Measurements from ENCODE around the gene C9orf85. TPM values are rescaled to one million over a fixed set of nuclear protein-coding genes. Genes with fewer than 3 reads are reported as not detected.
A peak's percentile ranks its signal among the peaks of the same experiment; 100 is the strongest.
"Not testable (repeated sequence)": the region's sequence is repeated elsewhere in the genome, so short reads cannot be mapped to it uniquely, and the experiment has no call there.

Gene C9orf85
- polyA plus RNA-seq, 6 donors from 2014 or later, result 2.1 to 15.7 (median 11.6) TPM

GRCh38 chr9:71975833-71976232 is 64.4 kb downstream of the C9orf85 start:
- H3K9me3 Mint-ChIP-seq, result no peaks in the 10 kb centered on the region
- no peak overlapping the region for H3K4me3 Mint-ChIP-seq
- peaks cover 0 to 9% of the 10 kb centered on the region in 2 donors for H3K36me3 Mint-ChIP-seq
- DNase-seq (no peak), ATAC-seq (ENCODE audit: low read depth in 2 of 2) (no peak)
- peak overlapping the region in 1 of 6 donors; percentile 66 for H3K27ac Mint-ChIP-seq
- no peaks in the 10 kb centered on the region for H3K27me3 Mint-ChIP-seq
- H3K4me1 Mint-ChIP-seq, result peaks cover 0 to 3% (median 0%) of the 10 kb centered on the region in 3 donors

- no peak overlapping the region for H3K4me3 Mint-ChIP-seq
- H3K4me1 Mint-ChIP-seq, result no peaks in the 10 kb centered on the region
- no peak overlapping the region for H3K27ac Mint-ChIP-seq
- DNase-seq (no peak), ATAC-seq (ENCODE audit: low read depth in 2 of 2) (no peak)
- H3K36me3 Mint-ChIP-seq, result peaks cover 0 to 9% of the 10 kb centered on the region in 2 donors
- H3K27me3 Mint-ChIP-seq, result no peaks in the 10 kb centered on the region
- no peaks in the 10 kb centered on the region for H3K9me3 Mint-ChIP-seq
These were observed 65.6 kb downstream of the C9orf85 start for GRCh38 chr9:71977003-71977402.

- peak overlapping the region in 2 of 6 donors; percentile 59 to 78 for H3K27ac Mint-ChIP-seq
- no peak for ATAC-seq (ENCODE audit: low read depth in 2 of 2)
These were observed 69.1 kb downstream of the C9orf85 start for GRCh38 chr9:71980266-71981190.

GRCh38 chr9:71981944-71982343 is 70.5 kb downstream of the C9orf85 start:
- peaks cover 0 to 16% of the 10 kb centered on the region in 2 donors for H3K36me3 Mint-ChIP-seq
- no peaks in the 10 kb centered on the region for H3K9me3 Mint-ChIP-seq
- H3K27ac Mint-ChIP-seq, result peak overlapping the region in 1 of 6 donors; percentile 56
- no peak for DNase-seq
- ATAC-seq (ENCODE audit: low read depth in 2 of 2), result no peak
- H3K4me3 Mint-ChIP-seq, result no peak overlapping the region
- H3K27me3 Mint-ChIP-seq, result no peaks in the 10 kb centered on the region
- H3K4me1 Mint-ChIP-seq, result no peaks in the 10 kb centered on the region

More at GRCh38 chr9:71980266-71981190, 69.1 kb downstream of the C9orf85 start:
- DNase-seq, result no peak
- H3K36me3 Mint-ChIP-seq, result peaks cover 0 to 20% of the 10 kb centered on the region in 2 donors
- no peaks in the 10 kb centered on the region for H3K9me3 Mint-ChIP-seq
- H3K4me3 Mint-ChIP-seq, result no peak overlapping the region
- H3K27me3 Mint-ChIP-seq, result no peaks in the 10 kb centered on the region
- H3K4me1 Mint-ChIP-seq, result no peaks in the 10 kb centered on the region

- Mint-ChIP-seq H3K27me3 (no peaks in the 10 kb centered on the region), H3K36me3 (peaks cover 0 to 16% of the 10 kb centered on the region in 2 donors), H3K9me3 (no peaks in the 10 kb centered on the region), H3K4me3 (no peak overlapping the region), H3K4me1 (no peaks in the 10 kb centered on the region), H3K27ac (no peak overlapping the region)
- ATAC-seq (ENCODE audit: low read depth in 2 of 2) (no peak), DNase-seq (no peak)
These were observed 73.0 kb downstream of the C9orf85 start for GRCh38 chr9:71984403-71984802.

- H3K27ac Mint-ChIP-seq, result no peak overlapping the region
- H3K36me3 Mint-ChIP-seq, result peaks cover 0 to 16% of the 10 kb centered on the region in 2 donors
- DNase-seq, result no peak
- ATAC-seq (ENCODE audit: low read depth in 2 of 2), result no peak
- no peaks in the 10 kb centered on the region for H3K4me1 Mint-ChIP-seq
- H3K4me3 Mint-ChIP-seq, result no peak overlapping the region
- no peaks in the 10 kb centered on the region for H3K27me3 Mint-ChIP-seq
- H3K9me3 Mint-ChIP-seq, result no peaks in the 10 kb centered on the region
These were observed 73.4 kb downstream of the C9orf85 start for GRCh38 chr9:71984831-71985281.

GRCh38 chr9:71985297-71985911 is 74.0 kb downstream of the C9orf85 start:
- ATAC-seq (ENCODE audit: low read depth in 2 of 2) (no peak), DNase-seq (no peak)
- no peaks in the 10 kb centered on the region for H3K4me1 Mint-ChIP-seq
- peaks cover 0 to 16% of the 10 kb centered on the region in 2 donors for H3K36me3 Mint-ChIP-seq
- H3K27ac Mint-ChIP-seq, result peak overlapping the region in 1 of 6 donors; percentile 35
- no peak overlapping the region for H3K4me3 Mint-ChIP-seq
- H3K27me3 Mint-ChIP-seq, result no peaks in the 10 kb centered on the region
- H3K9me3 Mint-ChIP-seq, result no peaks in the 10 kb centered on the region

- Mint-ChIP-seq H3K36me3 (peaks cover 0 to 16% of the 10 kb centered on the region in 2 donors), H3K27me3 (no peaks in the 10 kb centered on the region), H3K9me3 (no peaks in the 10 kb centered on the region), H3K4me3 (no peak overlapping the region), H3K4me1 (no peaks in the 10 kb centered on the region), H3K27ac (no peak overlapping the region)
- DNase-seq, result no peak
- ATAC-seq (ENCODE audit: low read depth in 2 of 2), result no peak
These were observed 75.5 kb downstream of the C9orf85 start for GRCh38 chr9:71986900-71987299.

GRCh38 chr9:71987471-71988371 is 76.3 kb downstream of the C9orf85 start:
- Mint-ChIP-seq H3K36me3 (peaks cover 0 to 16% of the 10 kb centered on the region in 2 donors), H3K9me3 (no peaks in the 10 kb centered on the region), H3K4me1 (no peaks in the 10 kb centered on the region), H3K4me3 (no peak overlapping the region), H3K27me3 (no peaks in the 10 kb centered on the region), H3K27ac (no peak overlapping the region)
- ATAC-seq (ENCODE audit: low read depth in 2 of 2), result no peak
- no peak for DNase-seq

GRCh38 chr9:71990466-71990865 is 79.0 kb downstream of the C9orf85 start:
- H3K4me3 Mint-ChIP-seq, result no peak overlapping the region
- no peaks in the 10 kb centered on the region for H3K4me1 Mint-ChIP-seq
- H3K36me3 Mint-ChIP-seq, result no peaks in the 10 kb centered on the region
- no peaks in the 10 kb centered on the region for H3K9me3 Mint-ChIP-seq
- DNase-seq (no peak), ATAC-seq (ENCODE audit: low read depth in 2 of 2) (no peak)
- no peak overlapping the region for H3K27ac Mint-ChIP-seq
- no peaks in the 10 kb centered on the region for H3K27me3 Mint-ChIP-seq

- peaks cover 0 to 8% (median 0%) of the 10 kb centered on the region in 7 donors for H3K9me3 Mint-ChIP-seq
- no peak for ATAC-seq (ENCODE audit: low read depth in 2 of 2)
- no peak for DNase-seq
- no peak overlapping the region for H3K4me3 Mint-ChIP-seq
- no peaks in the 10 kb centered on the region for H3K27me3 Mint-ChIP-seq
- no peaks in the 10 kb centered on the region for H3K36me3 Mint-ChIP-seq
- H3K4me1 Mint-ChIP-seq, result no peaks in the 10 kb centered on the region
- no peak overlapping the region for H3K27ac Mint-ChIP-seq
These were observed 94.0 kb downstream of the C9orf85 start for GRCh38 chr9:72005451-72005850.

GRCh38 chr9:72006501-72006900 is 95.1 kb downstream of the C9orf85 start:
- H3K4me3 Mint-ChIP-seq, result no peak overlapping the region
- H3K4me1 Mint-ChIP-seq, result no peaks in the 10 kb centered on the region
- ATAC-seq (ENCODE audit: low read depth in 2 of 2) (no peak), DNase-seq (no peak)
- peak overlapping the region in 1 of 6 donors; percentile 31 for H3K27ac Mint-ChIP-seq
- no peaks in the 10 kb centered on the region for H3K36me3 Mint-ChIP-seq
- no peaks in the 10 kb centered on the region for H3K27me3 Mint-ChIP-seq
- no peaks in the 10 kb centered on the region for H3K9me3 Mint-ChIP-seq

- H3K9me3 Mint-ChIP-seq; H3K27ac Mint-ChIP-seq; DNase-seq; H3K4me3 Mint-ChIP-seq; H3K36me3 Mint-ChIP-seq; ATAC-seq (ENCODE audit: low read depth in 2 of 2); H3K27me3 Mint-ChIP-seq; H3K4me1 Mint-ChIP-seq: not testable (repeated sequence)
These were observed 96.3 kb downstream of the C9orf85 start for GRCh38 chr9:72007726-72008125.
